Colonic mucosa (tissue), 4 donors: ENCODE results near the gene RAD51B. TPM values are rescaled to one million over a fixed set of nuclear protein-coding genes. Genes with fewer than 3 reads are reported as not detected.

Experiments used
- DNase-seq: peaks from one replicate; pipeline ENCODE4 v3.0.0-alpha.2; 2020
- H3K27ac ChIP-seq: fragments of 200-600 bp; one replicate; pipeline ENCODE4 v1.8.0; 2021
- H3K27me3 ChIP-seq: fragments of 200-600 bp; one replicate; pipeline ENCODE4 v1.8.0; 2021
- H3K36me3 ChIP-seq: fragments of 200-600 bp; one replicate; pipeline ENCODE4 v1.8.0; 2021
- H3K4me1 ChIP-seq: fragments of 200-600 bp; one replicate; pipeline ENCODE4 v1.8.0; 2021; ENCODE audit warnings: mild to moderate bottlenecking
- H3K4me3 ChIP-seq: fragments of 200-600 bp; one replicate; pipeline ENCODE4 v1.8.0; 2021
- H3K9ac ChIP-seq, 2 donors: one replicate each; pipeline ENCODE4 v1.7.0; 2013; ENCODE audit warnings: control low read depth in 2 of 2, low read depth in 2 of 2, low read length in 2 of 2
- H3K9me3 ChIP-seq: fragments of 200-600 bp; one replicate; pipeline ENCODE4 v1.8.0; 2021
- CTCF ChIP-seq: fragments of 200-600 bp; IDR thresholded peaks from one replicate; pipeline ENCODE4 v1.8.0; 2022; ENCODE audit warnings: antibody characterized with exemption, mild to moderate bottlenecking
- intact Hi-C: fragments of 100-400 bp; cut with DNase I; formaldehyde crosslinking; loops from one replicate; pipeline ENCODE4 v1.14.1; 2022
- total RNA-seq, 2 donors: library from RNA; stranded (reverse); fragmentation: NEBNext Ultra II Directional in 1 of 2; extraction: Animal tissue kit (Norgen Biotek cat#: 25700) in 1 of 2; gene quantifications; one replicate each; pipeline ENCODE4 v1.2.1, GENCODE V29; 2021
- donor health status: healthy.
- donor health status: DM: no; HTN: no; CAD: no.
- donor health status: DM: no; HTN: no; CAD: no.

RAD51B gene
- total RNA-seq, 2 donors from 2014 or later = 12.7 to 22.0 TPM

- Histone ChIP-seq H3K27me3 (no peaks in the 10 kb centered on the region), H3K4me1 (no peaks in the 10 kb centered on the region), H3K4me3 (no peak overlapping the region), H3K27ac (no peak overlapping the region), H3K9me3 (no peaks in the 10 kb centered on the region), H3K36me3 (no peaks in the 10 kb centered on the region), H3K9ac (no peak overlapping the region)
- DNase-seq = no peak
- TF ChIP-seq CTCF = no peak
- intact Hi-C loops = no loop called here
Measured at GRCh38 chr14:68499451-68499850, 679.9 kb downstream of the RAD51B start.

DNA sequence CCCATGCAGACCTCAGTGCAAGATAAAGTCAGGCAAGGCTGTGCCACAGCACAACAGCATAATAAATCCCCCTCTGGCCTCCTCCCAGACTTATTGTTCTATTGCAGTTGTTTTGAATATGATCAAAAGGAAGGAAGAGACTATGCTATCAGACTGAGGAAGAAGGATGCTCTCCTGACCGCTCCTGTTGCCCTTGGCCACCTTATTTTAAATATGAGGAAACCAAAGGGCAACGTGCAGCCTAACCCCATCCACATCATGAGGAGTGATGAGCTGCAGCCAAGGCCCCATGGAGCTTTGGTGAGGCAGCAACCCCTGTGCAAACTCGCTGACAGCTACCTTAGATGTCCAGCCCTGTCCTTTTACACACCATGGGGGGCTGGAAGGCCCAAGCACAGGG is 681.6 kb downstream of the RAD51B start:
- Histone ChIP-seq H3K9me3 (no peaks in the 10 kb centered on the region), H3K27me3 (no peaks in the 10 kb centered on the region), H3K4me3 (no peak overlapping the region), H3K4me1 (no peaks in the 10 kb centered on the region), H3K36me3 (no peaks in the 10 kb centered on the region), H3K27ac (no peak overlapping the region), H3K9ac (no peak overlapping the region)
- DNase-seq = no peak
- intact Hi-C loops = loop anchor here (10.0 kb wide), 1 partner anchor 596 kb away; no protein-coding TSS in a partner anchor
- no peak for TF ChIP-seq CTCF

DNA sequence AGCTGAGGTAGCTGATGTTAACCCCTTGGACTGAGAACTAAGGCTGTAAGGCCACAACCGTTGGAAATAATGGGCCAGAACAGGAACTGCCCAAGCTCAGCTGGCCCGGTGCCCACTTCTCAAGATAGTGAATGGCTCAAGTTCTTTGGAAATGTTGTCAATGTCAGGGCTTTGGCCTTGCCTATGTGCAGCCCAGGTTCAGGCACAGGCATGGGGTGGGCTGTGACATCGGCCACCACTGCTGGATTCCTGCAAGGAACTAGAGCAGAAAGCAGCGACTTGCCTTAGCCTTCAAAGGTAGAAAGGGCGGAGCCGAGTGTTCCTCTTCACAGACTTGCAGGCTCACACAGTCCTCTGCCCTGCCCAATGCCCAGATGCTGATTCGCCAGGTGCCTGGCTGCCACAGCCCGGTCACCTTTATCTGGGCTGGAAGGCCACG is 682.1 kb downstream of the RAD51B start:
- H3K9ac ChIP-seq = no peak overlapping the region
- H3K27me3 ChIP-seq = no peaks in the 10 kb centered on the region
- no peaks in the 10 kb centered on the region for H3K36me3 ChIP-seq
- H3K4me3 ChIP-seq = no peak overlapping the region
- no peaks in the 10 kb centered on the region for H3K9me3 ChIP-seq
- intact Hi-C loops = loop anchor here (10.0 kb wide), 1 partner anchor 597 kb away; no protein-coding TSS in a partner anchor
- no peak overlapping the region for H3K27ac ChIP-seq
- no peaks in the 10 kb centered on the region for H3K4me1 ChIP-seq
- TF ChIP-seq CTCF = no peak
- no peak for DNase-seq

- H3K27ac ChIP-seq = no peak overlapping the region
- H3K27me3 ChIP-seq = no peaks in the 10 kb centered on the region
- no peaks in the 10 kb centered on the region for H3K36me3 ChIP-seq
- intact Hi-C loops = loop anchor here (10.0 kb wide), 1 partner anchor 597 kb away; no protein-coding TSS in a partner anchor
- H3K4me1 ChIP-seq = no peaks in the 10 kb centered on the region
- no peak for DNase-seq
- H3K4me3 ChIP-seq = no peak overlapping the region
- no peak for TF ChIP-seq CTCF
- no peaks in the 10 kb centered on the region for H3K9me3 ChIP-seq
- H3K9ac ChIP-seq = no peak overlapping the region
Measured at GRCh38 chr14:68502230-68502629, 682.7 kb downstream of the RAD51B start.

DNA sequence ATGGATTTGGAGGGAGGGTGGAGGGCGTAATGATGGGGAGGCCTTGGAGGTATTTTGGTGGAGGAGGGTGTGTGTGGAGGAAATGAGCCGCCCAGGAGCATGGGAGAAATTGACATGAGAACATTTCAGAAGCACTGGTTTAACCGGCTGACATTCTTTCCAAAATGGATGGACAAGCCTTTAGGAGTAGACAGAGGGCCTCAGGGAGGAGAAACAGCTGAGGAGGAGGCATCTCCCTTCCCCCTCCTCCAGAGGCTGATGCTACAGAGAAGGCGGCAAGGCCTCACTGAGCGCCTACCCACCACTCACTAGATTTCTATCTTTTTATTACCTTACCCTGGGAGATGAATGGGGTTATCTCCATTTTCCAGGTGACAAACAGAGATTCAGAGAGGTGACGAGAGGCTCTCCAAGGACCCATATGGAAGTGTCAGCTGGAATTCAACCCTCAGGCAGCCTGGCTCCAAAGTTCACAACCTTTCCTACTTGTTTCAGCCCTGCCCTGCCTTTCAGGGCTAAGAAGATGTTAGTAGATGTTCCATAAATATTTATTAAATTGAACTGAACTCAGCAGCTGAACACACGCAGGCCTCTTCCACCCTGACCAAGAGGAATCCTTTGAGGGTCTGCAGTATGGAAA is 683.7 kb downstream of the RAD51B start:
- no peak for TF ChIP-seq CTCF
- Histone ChIP-seq H3K36me3 (no peaks in the 10 kb centered on the region), H3K27ac (no peak overlapping the region), H3K9ac (no peak overlapping the region), H3K4me3 (no peak overlapping the region), H3K4me1 (no peaks in the 10 kb centered on the region), H3K9me3 (no peaks in the 10 kb centered on the region), H3K27me3 (no peaks in the 10 kb centered on the region)
- intact Hi-C loops = loop anchor here (10.0 kb wide), 1 partner anchor 599 kb away; no protein-coding TSS in a partner anchor
- DNase-seq = no peak
